ENCODE data around the gene CMTM8.

Gene CMTM8

DNA sequence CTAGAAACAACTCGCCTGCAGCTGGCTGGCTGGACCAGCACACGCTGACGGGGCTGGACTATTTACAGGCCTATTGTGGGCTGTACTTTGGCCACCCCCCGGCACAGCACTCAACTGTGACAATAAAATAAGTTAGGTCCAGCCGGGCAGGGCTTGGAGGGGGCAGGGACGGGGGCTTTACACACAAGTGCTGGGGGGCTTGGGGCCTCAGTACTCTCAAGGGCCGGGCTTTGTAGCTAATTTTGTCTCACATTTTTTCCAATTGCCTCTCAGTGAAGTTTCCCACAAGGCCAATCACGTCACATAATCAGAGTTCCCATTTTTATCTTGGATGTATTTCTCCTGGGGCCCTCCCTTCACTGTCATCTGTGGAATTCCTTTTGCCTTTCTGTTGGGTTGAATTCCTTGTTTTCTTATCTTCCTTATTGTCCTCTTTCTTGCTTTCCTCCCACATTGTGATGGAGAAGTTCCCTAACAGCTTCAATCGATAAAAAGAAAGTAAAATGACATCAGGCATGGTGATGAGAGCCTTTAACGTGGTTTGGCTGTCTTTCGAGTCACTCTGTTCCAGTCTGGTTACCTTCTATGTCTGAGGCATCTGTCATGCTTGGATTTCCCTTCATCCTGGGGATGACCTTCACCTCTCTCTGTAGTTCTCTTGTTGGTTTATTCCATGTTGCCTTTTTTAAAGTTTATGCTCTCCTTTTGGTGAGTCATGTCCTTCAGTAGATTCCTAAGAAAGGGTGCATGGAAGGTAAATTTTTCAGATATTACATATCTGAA lies 109.1 kb downstream of the CMTM8 start:
- POLR2A ChIA-PET = no interaction called here
- TF ChIP-seq CTBP1 (IDR thresholded peaks at IDR 0.05; ENCODE audit: borderline replicate concordance) = no peak
- TF ChIP-seq ARNT (IDR thresholded peaks at IDR 0.05) = no peak
- TF ChIP-seq TARDBP (IDR thresholded peaks at IDR 0.05) = no peak
- no peak for TF ChIP-seq FOXM1 (IDR thresholded peaks at IDR 0.05; ENCODE audit: borderline replicate concordance)
- TF ChIP-seq ELF4 (IDR thresholded peaks at IDR 0.05) = no peak
- TF ChIP-seq FOXA1 (IDR thresholded peaks at IDR 0.05) = no peak
- no peak for TF ChIP-seq HDGF (IDR thresholded peaks at IDR 0.05; ENCODE audit: borderline replicate concordance)
- no peak for TF ChIP-seq SP1 (IDR thresholded peaks at IDR 0.05)
- TF ChIP-seq L3MBTL2 (conservative IDR thresholded peaks at IDR 0.05) = no peak
- DNase-seq (ENCODE audit: extremely low spot score) = no peak
- CTCF ChIA-PET = no interaction called here

DNA sequence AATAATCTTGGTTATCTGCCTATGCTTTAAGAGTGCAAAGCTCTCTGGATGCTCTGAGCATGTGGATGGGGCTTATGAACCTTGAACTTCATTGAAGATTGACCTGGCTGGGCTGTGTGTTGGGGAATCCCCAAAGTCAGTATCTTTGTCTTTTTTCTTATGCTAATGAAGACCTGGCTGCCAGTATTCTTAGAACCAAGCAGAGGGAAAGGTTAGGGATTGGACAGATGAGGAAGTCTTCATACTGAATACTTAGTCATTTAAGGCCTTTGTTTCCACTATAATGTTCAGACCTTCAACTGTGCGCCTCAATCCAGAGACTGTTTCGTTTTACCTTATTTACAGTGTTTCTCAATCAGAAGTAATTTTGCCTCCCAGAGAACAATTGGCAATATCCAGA lies 110.7 kb downstream of the CMTM8 start:
- POLR2A ChIA-PET = no interaction called here
- TF ChIP-seq FOXM1 (IDR thresholded peaks at IDR 0.05; ENCODE audit: borderline replicate concordance) (no peak), FOXK2 (IDR thresholded peaks at IDR 0.05) (no peak), L3MBTL2 (conservative IDR thresholded peaks at IDR 0.05) (no peak)
- TF ChIP-seq, protein P1, sequence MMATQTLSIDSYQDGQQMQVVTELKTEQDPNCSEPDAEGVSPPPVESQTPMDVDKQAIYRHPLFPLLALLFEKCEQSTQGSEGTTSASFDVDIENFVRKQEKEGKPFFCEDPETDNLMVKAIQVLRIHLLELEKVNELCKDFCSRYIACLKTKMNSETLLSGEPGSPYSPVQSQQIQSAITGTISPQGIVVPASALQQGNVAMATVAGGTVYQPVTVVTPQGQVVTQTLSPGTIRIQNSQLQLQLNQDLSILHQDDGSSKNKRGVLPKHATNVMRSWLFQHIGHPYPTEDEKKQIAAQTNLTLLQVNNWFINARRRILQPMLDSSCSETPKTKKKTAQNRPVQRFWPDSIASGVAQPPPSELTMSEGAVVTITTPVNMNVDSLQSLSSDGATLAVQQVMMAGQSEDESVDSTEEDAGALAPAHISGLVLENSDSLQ (IDR thresholded peaks at IDR 0.05) = no peak
- CTCF ChIA-PET = no interaction called here
- no peak for DNase-seq (ENCODE audit: extremely low spot score)

DNA sequence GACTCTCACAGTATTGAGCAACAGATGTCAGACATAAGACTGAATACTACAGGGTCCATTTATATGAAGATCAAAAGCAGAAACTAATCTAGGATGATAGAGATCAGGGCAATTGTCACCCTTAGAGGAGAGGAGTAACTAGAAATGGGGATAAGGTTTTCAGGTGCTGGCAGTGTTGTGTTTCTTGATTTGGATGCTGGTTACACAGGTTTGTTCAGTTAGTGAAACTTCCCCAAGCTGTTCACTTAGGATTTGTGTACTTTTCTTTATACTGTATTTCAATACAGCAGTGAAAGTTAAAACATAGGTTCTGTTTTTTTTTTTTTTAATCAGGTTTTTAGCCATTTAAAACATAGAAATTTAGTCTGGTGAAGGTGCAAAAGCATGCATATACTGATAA lies 114.1 kb downstream of the CMTM8 start:
- TF ChIP-seq ARNT (IDR thresholded peaks at IDR 0.05) = no peak
- TF ChIP-seq, protein P1 (IDR thresholded peaks at IDR 0.05) = no peak
- ChIA-PET CTCF (no interaction called here), POLR2A (no interaction called here)
- no peak for DNase-seq (ENCODE audit: extremely low spot score)

DNA sequence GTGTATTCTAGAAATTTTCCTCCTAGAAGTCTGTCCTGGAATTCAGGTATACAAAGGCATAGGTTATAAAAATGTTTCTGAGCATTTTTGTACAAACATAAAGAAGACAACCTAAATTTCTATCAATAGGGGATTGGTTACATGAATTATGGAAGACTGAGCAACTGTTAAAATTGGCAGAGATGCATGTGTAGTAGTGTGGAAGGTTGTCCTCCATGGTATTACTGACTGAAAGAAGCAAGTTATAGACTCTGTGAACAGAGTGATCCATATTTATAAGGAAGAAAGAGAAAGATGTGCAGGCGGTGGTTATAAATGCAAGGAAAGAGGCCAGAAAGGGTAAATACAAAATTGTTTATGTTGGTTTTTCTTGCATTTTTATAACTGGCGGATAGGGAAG lies 114.9 kb downstream of the CMTM8 start:
- ChIA-PET CTCF (no interaction called here), POLR2A (no interaction called here)

DNA sequence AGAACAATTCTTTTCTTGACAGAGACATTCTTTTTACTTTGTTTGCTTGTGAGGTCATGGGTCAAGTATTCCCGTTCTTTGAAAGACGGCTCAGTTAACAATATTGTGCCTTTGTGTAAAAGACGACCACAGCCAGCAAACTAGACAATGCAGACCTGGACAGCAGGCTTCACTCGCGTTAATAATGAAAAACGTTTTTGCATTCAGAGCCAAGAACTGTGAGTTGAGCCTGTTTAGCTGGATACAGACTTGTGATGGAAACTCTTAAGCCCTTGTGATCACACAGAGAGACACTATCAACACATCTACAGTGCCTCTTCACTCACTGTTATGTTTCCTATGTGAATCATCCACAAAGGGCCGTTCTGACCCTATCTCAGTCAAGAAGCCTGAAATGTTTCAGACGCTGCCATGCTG lies 115.9 kb downstream of the CMTM8 start:
- no peak for DNase-seq (ENCODE audit: extremely low spot score)
- ChIA-PET CTCF (no interaction called here), POLR2A (no interaction called here)
- TF ChIP-seq FOXM1 (IDR thresholded peaks at IDR 0.05; ENCODE audit: borderline replicate concordance) (no peak), CTBP1 (IDR thresholded peaks at IDR 0.05; ENCODE audit: borderline replicate concordance) (no peak), HDGF (IDR thresholded peaks at IDR 0.05; ENCODE audit: borderline replicate concordance) (no peak), SUZ12 (IDR thresholded peaks at IDR 0.05) (no peak), ZNF384 (IDR thresholded peaks at IDR 0.05) (no peak), TARDBP (IDR thresholded peaks at IDR 0.05) (no peak), FOXA1 (IDR thresholded peaks at IDR 0.05) (no peak)
- TF ChIP-seq, protein P1 (IDR thresholded peaks at IDR 0.05) = no peak

More for the DNA sequence above, 114.9 kb downstream of the CMTM8 start:
- TF ChIP-seq L3MBTL2 (conservative IDR thresholded peaks at IDR 0.05) = no peak
- no peak for TF ChIP-seq FOXK2 (IDR thresholded peaks at IDR 0.05)
- TF ChIP-seq TARDBP (IDR thresholded peaks at IDR 0.05) = no peak
- TF ChIP-seq FOXM1 (IDR thresholded peaks at IDR 0.05; ENCODE audit: borderline replicate concordance) = no peak
- no peak for TF ChIP-seq SUZ12 (IDR thresholded peaks at IDR 0.05)
- TF ChIP-seq HDGF (IDR thresholded peaks at IDR 0.05; ENCODE audit: borderline replicate concordance) = no peak
- no peak for TF ChIP-seq ZNF384 (IDR thresholded peaks at IDR 0.05)
- TF ChIP-seq SP1 (IDR thresholded peaks at IDR 0.05) = no peak
- TF ChIP-seq ELF4 (IDR thresholded peaks at IDR 0.05) = no peak
- no peak for TF ChIP-seq FOXA1 (IDR thresholded peaks at IDR 0.05)
- TF ChIP-seq LEF1 (IDR thresholded peaks at IDR 0.05; ENCODE audit: borderline replicate concordance) = no peak
- TF ChIP-seq CTBP1 (IDR thresholded peaks at IDR 0.05; ENCODE audit: borderline replicate concordance) = no peak
- TF ChIP-seq, protein P1 (IDR thresholded peaks at IDR 0.05) = no peak
- no peak for TF ChIP-seq ARNT (IDR thresholded peaks at IDR 0.05)
- TF ChIP-seq BHLHE40 (IDR thresholded peaks at IDR 0.05; ENCODE audit: borderline replicate concordance) = no peak
- TF ChIP-seq NFRKB (IDR thresholded peaks at IDR 0.05) = no peak
- no peak for DNase-seq (ENCODE audit: extremely low spot score)

DNA sequence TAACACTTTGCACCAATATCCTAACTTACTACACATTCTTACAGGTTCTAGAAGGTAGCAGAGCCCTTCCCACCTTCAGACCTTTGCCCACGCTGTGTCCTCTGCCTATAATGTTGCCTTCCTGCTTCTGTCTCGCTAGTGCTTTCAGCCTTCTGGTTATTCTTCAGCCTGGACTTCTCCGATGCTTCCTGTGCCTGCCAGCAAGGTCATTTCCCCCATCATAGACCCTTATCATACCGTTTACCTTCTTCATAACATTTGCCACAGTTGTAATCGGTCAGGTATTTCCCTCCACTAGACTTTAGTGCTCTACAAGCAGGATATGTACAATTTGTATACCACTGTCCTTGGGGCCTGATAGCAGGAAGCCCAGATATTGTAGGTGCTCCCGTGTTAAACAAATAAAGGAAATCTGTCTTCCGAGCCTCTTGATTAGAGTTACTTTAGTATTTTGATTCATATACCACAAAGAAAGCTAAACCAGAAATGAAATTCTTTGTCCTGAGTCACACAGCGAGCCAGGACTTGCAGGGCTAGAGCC lies 117.3 kb downstream of the CMTM8 start:
- TF ChIP-seq ZNF384 (IDR thresholded peaks at IDR 0.05) (no peak), FOXM1 (IDR thresholded peaks at IDR 0.05; ENCODE audit: borderline replicate concordance) (no peak), FOXA1 (IDR thresholded peaks at IDR 0.05) (no peak), HDGF (IDR thresholded peaks at IDR 0.05; ENCODE audit: borderline replicate concordance) (no peak), L3MBTL2 (conservative IDR thresholded peaks at IDR 0.05) (no peak), FOXK2 (IDR thresholded peaks at IDR 0.05) (no peak), TARDBP (IDR thresholded peaks at IDR 0.05) (no peak), LEF1 (IDR thresholded peaks at IDR 0.05; ENCODE audit: borderline replicate concordance) (no peak), BHLHE40 (IDR thresholded peaks at IDR 0.05; ENCODE audit: borderline replicate concordance) (no peak), SUZ12 (IDR thresholded peaks at IDR 0.05) (no peak), ELF4 (IDR thresholded peaks at IDR 0.05) (no peak), SP1 (IDR thresholded peaks at IDR 0.05) (no peak), ARNT (IDR thresholded peaks at IDR 0.05) (no peak), CTBP1 (IDR thresholded peaks at IDR 0.05; ENCODE audit: borderline replicate concordance) (no peak), NFRKB (IDR thresholded peaks at IDR 0.05) (no peak)
- TF ChIP-seq, protein P1 (IDR thresholded peaks at IDR 0.05) = no peak
- DNase-seq (ENCODE audit: extremely low spot score) = no peak
- POLR2A ChIA-PET = no interaction called here
- CTCF ChIA-PET = no interaction called here
